Stimulated activated CD4-positive, alpha-beta T cell treated with anti-CD3 and anti-CD28 coated beads, Interleukin-15, amount 100 ng/mL, for 24 hours (primary cell): Measurements from ENCODE around the gene SDK2.

ENCODE experiments used
- DNase-seq: peaks from one replicate; pipeline ENCODE4 v3.0.0-alpha.2; 2020

SDK2 gene

DNA sequence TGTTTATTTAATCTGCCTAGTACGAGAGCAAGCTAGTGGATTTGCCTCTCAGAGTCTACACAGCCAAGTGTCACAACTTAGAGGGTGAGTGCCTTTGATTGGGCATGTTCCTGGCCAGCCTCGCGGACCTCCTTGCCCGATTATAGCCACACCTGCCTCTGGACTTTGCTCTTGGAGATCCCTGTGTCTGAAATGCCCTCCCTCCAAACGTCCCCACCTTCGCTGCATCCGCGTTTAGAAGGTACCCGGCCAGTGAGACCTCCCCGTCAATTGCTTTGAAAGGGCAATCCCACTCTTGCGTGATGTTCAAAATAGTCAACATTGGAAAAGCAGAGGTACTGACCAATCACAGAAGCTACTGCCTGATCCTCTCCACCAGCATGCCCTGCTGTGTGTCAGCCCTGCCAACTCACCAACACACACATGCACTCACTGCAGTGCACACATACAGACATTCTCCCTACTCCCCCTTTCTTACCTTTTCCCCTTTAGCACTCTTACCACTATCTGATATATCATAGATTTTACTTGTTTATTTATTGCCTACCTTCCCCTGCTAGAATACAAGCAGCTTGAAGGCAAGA, 6.5 kb upstream of the SDK2 start:
- no peak for DNase-seq

DNA sequence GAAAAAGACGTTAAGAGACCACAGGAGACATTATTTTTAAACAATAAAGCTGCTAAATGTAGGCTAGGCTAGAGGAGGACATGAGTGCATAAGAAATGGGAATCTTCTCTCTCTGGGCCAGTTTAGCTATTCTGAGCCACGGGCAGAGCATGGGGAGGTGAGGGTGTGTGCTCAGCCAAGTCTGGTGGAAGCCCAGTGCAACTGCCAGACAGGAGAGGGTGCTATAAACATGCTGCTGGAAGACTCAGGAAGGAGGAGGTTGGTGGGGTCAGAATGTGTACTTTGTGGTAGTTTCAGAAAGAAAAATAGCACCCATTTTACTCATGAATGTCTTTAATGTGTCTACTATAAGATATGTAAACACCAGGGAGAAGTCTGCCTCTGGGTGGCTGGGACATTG, 5.9 kb upstream of the SDK2 start:
- no peak for DNase-seq

DNA sequence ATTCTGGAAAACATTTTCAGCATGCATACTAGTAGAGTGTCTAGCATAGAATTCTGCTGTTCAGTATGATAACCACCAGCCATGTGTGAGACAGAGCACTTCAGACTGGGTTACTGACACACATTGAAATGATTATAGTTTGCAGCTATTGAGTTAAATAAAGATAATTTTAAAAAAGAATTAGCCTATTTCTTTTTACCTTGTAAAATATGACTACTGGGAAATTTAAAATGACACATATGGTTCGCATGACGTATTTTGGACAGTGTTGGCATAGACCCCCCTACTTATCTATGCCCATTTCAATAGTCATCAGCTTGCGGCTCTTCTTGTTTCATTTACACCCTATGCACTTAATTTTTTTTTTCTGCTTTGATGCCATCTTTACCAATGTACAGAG, 4.7 kb upstream of the SDK2 start:
- DNase-seq: no peak

DNA sequence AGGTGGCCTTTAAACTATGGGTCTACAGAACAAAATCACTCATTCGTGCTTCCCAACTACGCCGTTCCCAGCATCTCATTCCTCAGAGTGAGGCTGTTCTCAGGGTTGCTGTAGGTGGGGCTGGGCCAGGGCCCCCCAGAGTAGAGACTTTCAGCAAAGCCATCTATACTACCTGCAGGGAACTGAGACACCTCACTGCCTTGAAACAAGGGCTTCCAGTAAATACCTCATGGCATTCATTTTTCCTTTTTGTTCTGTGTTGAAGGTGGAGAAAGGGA, 4.2 kb upstream of the SDK2 start:
- no peak for DNase-seq

DNA sequence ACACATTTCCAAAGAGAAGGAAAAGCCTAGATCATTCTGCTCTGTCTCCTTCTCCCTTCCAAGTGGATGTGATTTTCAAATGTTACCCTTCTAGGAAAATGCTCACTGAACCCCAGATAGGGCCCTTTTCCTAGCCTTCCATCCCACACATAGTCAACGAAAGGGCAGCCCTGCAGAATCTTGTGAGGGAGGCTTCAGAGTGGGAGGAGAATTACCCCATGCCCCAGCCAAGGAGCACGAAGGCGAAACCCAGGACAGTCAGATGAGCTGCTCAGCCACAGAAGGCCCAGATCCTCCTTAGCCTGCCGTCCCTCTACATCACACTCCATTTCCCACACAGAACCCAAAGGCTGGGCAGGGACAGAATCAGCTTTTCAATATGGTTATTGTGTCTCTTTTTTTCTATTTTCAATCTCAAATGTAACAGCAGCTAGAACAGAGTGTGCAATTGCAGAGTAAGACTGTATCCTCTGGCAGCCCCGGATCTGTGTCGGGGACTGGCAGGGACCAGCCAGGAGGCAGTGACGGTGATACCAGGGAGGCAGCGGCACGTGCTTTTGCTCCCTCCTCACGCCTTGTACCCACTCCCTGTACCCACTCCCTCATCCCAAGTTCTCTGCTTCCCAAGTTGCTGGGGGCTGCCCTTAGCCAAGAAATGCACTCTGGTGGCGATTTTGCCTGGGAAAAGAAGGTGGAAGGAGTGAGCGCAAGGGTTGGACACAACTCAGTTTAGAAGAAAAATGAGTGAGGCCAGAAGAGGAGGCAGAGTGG, 3.7 kb upstream of the SDK2 start:
- no peak for DNase-seq

DNA sequence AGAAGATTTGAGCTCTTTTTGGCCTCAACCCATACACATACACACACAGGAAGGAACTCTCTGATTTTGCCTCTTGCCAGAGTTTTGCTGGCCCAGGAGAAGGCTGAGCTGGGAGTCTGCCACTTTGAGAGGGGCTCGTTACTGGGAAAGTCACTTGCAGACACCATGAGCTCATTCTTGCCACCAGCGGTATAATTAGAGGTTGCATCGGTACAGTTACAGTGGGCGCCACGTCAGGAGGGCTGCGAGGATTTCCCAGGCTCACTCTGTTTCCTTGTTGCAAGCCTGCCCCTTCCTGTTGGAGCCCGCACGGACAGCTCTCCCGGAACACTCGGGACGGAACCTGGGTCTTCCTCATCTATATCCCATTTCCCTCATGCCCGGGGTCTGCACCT, 3.1 kb upstream of the SDK2 start:
- no peak for DNase-seq

DNA sequence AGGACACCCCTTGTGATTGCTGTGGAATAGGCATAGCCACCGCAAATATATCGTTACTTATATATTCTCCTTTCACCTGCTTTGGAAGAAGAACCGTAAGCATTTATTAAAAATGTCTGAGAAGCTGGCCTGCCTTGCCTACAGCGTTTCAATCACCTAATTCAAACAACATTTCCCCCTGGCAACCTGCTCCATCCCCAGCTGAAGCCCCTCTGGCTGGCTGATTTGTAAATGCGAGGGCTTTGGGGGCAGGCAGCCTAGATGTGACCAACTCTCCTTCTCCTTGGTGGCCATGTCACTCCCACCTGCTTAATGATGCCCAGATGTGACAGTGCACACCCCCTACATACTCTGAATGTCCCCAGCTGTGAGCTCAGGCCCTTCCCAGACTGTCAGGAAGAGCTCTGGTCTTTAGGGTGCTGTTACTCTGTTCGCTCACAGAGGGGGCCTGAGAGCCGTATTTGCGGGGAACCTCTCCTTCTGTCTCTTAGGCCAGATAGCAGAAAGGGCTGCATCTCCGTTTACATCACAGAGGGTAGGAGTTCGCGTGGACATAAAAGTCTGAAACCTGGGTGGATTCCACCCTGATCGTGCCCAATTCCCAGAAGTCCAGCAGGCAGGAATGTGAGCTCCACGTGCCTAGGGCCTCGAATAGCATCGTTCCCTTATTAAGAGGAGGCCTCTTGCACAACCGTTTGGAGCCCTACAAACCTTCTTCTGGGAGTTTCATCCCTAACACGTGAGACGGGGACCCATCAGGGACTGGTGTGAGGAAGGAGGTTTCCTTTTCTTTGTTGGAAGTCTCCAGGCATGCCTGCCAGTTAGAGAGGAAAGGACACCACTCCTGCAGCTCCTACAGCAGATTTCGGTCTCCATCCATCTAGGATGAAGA, 2.4 kb upstream of the SDK2 start:
- DNase-seq: peak; percentile 21

DNA sequence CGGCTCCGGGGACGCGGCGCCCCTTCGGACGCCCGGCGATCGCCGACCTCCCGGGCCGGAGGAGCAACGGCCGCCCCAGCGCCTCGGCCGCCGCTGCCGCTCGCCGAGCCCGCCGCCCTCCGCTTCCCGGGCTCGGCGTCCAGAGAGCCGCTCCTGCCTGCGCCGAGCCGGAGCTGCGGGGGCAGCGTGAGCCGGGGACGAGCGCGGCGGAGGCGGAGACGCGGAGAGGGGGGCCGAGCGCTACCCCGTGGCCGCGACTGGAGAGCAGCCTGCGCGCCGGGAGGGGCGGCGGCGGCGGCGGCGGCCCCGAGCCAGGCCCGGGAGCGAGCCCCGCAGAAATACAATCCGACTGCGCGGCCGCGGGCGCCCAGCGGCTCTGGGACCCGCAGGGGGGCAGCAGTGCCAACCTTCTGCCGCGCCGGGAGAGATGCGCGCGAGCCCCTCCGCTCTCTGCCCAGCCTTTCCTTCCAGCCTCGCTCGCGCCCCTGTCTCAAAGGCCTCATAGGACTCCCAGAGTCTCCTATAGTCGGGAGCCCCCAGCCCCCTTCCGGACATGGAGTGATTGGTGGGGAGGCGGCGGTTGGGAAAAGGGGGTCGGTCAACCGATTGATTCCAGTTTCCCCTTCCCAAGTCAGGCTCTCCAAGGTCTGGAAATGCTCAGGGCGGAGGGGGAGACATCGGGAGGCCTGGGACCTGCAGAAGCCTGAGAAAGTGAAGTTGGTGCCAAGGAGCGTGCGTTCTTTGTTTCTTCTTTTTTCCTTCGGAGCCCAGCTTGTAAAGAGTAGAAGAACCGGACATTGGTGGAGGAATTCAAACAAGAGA, 1.0 kb upstream of the SDK2 start:
- DNase-seq: peak; percentile 63

DNA sequence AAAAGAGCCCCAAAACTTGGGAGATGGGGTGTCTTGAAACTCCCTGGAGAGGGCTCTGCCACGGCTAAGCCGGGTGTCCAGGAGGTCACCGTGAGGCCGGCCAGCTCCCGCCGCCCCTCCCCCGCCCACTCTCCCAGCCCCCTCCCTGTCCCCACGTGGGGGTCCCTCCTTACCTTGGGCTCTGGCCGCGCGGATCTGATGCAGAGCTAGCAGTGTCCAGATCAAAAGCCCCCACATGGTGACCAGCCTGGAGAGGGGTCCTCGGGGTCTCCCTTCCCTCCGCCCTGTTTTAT, 447 bp downstream of the SDK2 start:
- DNase-seq: no peak

DNA sequence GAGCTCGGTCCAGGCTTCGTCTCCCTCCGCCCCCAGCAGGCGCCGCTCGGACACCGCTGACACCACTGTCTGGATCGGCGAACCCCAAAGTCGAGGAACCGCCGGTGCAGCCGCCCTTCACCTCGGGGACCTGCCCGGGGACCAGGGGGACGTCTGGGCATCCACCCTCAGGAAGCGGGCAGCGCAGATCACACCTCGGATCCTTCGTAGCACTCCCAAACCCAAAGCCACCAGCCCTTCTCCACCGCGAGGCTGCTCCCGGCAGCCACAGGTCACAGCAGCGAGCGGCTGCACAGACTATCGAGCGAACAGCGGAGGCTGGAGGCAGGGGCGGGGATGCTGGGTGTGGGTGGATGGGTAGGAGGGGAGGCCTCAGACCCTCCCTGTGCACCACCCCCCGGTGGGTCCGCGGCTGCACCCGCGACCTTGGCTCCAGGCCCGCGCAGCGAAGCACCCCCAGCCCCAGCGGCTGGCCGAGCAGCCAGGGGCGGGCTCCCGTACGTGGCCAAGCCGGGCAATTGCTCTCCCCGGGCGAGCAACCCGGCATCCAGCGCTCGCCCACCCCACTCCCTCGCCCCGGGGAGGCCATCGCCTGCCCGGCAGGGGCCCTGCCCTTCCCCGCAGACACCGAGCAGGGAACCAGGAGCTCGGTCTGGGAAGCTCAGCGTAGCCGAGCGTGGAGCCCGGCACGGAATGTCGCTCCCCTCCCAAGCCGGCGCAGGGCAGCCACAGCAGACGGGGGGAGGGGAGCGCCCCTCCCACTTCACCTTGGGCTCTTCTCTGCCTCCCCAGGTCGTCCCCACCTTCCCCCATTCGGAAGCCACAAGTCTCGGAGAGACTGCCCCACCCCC, 1.0 kb downstream of the SDK2 start:
- DNase-seq: peak; percentile 55

DNA sequence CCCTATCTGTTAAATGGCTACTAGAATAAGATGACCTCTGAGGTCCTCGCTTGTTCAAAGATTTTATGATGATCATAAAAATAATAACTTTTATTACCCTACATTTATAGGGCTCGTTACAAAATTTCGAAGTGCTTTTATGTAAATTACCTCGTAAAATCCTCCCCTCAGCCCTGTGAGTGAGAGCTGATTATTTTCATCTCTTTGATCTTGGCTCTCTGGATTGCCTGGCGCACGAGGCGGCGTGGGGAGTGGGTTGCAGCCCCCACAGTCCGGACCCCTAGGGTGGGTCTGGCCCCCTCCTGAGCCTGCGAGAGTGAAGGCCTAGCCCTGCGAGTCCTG, 1.6 kb downstream of the SDK2 start:
- DNase-seq: no peak

DNA sequence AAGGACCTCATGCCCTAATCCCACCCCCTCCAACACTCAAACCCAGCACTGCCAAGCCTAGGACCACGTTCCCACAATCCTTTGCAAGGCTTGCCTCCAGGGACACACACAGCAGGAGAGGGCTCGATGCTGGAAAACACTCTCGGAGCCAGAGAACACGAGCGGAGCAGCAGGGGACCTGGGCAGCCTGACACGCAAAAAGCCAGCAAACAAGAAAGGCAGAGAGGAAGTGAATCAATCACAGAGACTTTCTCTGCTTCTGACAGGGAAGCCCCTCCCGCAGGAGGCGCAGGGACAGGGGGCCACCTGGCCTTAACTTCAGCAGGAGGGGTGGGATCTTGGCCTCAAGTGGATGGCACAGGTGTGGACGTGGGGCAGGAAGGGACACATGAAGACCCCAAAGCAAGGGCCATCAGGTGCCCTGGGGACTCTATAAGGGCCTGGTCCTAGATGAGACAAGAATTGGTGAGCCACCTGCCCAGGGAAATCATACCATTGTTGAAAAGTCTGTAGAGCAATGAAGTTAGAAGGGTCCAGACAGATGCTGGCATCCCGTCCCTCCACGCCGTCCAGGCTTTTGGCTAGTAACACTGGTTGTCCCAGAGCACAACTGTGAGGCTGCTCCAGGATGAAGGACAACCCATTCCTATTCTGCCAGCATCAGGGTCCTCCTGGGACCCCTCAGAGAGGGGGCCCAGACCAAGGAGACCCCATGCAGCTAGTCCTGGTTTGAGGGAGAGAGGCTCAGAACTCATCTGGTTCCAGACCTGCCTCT, 2.2 kb downstream of the SDK2 start:
- no peak for DNase-seq

DNA sequence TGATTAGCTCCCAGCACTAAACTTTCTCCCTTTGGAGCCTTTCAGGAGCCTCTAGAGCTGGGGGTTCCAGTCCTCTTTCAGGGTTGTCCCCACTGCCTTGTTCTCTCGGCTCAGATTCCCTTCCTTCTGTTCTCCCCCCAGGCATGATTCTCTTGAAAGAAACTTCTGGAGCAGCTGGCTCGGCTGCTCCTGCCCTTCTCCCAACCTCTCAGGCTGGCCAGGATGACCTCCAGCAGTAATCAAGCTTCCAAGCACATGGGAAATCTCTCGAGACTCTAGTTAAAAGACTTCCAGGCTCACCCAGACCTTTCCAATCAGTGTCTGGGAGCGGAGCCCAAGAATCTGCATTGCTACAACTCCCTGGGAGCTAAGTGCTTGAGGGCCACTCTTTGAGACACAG, 3.6 kb downstream of the SDK2 start:
- DNase-seq: no peak

DNA sequence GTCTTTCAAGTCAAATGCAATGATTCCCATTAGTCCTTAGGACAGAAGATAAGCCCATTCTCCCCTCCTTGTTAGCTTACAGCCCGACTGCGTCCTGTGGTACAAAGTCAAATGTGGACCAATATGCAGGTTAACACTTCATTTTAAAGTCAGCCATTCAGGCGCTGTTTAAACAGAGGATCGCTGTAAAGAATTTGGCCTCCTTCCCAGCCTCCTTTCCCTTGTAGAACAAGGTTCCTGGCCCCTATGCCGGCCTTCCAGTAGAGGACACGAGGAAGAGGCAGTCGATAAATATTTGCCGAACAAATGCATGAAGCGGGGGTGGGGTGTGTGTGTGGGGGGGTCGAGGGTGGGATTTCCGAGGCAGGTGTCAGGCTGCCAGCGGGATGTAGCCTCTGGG, 4.3 kb downstream of the SDK2 start:
- DNase-seq: no peak

DNA sequence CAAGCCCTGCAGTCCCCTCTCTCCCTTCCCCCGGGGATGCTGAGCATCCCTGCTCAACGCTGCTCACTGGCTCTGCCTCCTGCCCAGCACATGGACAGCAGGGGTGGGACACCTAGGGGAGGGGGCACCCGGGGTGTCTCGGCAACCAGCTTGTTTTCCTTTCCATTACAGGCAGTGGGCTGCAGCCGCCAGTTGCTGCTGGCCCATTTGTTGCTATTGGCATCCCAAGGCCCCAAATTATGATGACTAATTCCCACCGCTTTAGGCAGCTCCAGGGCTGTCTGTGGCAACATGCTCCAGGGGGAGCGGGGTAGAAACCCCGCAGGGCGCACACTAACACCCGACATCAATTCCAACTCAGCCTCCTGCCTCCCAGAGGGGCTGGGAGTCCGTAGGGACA, 4.9 kb downstream of the SDK2 start:
- no peak for DNase-seq

DNA sequence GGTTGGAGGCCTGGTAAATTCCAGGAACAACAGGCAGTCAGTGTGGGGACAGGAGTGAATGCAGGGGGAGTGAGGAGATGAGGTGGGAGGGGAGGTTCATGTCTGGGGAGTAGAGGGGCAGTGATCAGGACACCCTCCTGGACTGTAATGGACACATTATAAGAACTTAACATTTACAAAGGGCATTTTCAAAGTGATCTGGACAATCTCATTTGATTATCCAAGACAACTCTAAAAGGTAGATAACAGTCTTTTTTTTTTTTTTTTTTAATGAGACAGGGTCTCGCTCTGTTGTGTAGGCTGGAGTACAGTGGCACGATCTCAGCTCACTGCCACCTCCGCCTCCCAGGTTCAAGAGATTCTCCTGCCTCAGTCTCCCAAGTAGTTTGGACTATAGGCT, 5.7 kb downstream of the SDK2 start:
- DNase-seq: no peak

DNA sequence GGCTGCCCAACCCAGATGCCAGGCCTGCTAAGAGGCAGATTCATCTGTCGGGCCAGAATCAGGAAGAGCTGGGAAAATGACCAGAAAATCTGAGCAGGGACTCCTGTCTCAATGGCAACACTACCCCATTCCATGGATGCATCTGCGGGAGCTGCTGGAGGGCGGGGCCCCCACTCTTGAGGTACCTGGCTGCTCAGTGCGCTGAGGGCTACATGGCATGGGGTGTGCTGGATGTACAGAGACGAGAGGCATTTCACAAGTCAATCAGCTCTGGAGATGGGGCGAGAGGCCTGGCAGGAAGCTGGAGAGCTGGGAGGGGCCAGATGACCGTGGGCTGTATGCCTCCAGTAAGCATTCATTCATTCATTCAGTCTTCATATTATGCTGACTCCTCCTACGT, 6.4 kb downstream of the SDK2 start:
- no peak for DNase-seq

DNA sequence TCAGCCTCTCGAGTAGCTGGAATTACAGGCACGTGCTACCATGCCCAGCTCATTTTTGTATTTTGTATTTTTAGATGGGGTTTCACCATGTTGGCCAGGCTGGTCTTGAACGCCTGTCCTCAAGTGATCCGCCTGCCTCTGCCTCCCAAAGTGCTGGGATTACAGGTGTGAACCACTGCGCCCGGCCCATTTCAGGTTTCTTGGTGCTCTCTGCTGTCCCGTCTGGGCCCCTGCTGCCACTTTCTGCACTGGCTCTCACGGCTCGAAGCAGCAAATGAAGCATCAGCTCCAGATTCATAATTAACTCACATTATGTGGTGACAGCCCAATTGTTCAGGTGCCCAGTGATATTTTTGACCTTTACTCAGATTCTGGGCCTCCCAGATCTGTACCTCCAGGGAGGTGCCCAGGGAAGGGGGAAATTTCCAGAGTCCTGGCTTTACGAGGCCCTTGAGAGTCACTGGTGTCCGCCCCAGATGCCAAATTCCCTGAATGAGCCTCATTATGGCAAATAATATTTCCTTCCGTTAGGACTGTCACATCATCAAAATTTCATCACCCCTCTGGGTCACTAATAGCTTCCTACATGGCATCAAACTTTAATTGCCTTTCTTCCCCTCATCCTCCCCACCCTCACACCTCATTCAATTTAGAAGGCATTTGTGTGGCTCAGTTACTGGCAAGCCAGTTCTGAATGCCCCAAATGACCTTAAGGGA, 9.0 kb downstream of the SDK2 start:
- DNase-seq: no peak

DNA sequence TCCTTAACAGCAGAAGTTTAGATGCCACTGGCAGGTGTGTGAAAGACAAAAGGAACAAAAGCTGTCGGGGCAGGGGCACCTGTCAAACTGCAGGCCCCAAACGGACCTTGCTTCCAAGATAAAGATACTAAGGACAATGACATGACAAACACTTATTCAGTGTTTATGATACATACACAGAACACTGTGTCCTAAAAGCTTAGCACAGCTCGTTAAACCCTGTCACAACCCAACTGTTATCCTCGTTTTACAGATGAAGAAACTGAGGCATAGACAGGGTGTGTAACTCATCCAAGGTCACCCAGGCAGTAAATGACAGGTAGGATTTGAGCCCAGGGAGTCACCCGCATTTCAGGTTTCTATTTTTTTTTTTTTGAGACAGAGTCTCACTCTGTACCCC, 9.6 kb downstream of the SDK2 start:
- no peak for DNase-seq

DNA sequence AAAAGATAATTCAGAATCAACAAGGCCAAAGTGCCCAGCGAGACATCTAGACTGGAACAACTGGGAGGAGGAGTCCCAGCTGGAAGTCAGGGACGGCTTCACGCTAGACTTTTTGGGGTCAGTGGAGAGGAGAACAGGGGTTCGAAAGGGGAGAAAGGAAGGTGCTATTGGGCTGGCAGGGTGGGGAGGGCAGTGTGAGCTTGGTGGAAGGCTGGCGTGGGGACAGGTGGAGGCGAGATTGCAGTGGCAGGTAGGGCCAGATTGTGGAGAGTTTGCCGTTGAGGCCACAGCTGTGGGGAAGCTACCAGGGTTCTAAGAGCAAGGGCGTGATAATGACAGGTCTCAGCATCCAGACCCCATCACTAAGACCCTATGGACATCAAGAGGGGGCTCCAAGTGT, 10.5 kb downstream of the SDK2 start:
- no peak for DNase-seq

DNA sequence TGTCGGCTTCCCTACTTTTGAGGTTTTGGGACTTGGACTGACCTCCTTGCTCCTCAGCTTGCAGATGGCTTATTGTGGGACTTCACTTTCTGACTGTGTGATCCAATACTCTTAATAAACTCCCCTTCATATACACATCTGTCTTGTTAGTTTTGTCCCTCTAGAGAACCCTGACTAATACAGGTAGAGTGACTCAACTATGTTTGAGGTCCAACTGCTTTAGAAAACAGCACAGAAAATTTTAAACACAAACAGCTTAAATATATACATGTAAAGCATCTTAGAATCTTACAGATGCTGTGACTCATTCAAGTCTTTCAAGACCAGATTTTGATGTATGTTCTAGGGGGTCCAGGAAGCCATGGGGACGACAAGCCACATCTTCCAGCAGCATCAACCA, 11.7 kb downstream of the SDK2 start:
- DNase-seq: no peak
